Measurements from ENCODE around the gene PRXL2B.

DNA sequence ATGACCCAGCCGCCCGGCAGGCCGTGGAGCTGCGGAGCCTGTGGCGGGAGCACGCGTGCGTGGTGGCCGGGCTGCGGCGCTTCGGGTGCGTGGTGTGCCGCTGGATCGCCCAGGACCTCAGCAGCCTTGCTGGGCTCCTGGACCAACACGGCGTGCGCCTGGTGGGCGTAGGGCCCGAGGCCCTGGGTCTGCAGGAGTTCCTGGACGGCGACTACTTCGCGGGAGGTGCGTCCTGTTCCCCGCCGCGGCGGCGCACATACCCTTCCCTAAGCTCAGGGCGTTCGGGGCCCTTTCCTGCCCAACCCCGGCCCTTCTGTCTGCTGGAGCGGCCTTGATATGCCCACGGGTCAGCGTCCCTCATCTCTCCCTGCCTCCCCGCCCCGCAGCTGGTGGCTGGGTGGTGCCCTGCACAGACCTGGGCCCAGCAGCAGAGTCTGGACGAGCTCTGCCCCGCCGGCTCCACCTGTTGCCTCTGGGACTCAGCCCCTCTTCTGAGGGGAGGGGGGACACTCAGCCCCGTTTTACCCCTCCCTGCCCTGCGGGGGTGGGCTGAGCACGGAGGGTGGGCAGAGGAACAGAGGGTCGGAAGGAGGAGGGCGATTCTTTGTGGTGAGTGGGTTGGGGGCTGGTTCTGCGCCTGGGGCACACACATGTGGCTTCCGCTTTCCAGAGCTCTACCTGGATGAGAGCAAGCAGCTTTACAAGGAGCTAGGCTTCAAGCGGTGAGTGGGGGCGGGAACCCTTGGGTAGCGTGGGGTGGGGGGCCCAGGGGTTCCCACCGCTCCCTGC, 688 bp downstream of the PRXL2B start:
- TF ChIP-seq, protein P1, sequence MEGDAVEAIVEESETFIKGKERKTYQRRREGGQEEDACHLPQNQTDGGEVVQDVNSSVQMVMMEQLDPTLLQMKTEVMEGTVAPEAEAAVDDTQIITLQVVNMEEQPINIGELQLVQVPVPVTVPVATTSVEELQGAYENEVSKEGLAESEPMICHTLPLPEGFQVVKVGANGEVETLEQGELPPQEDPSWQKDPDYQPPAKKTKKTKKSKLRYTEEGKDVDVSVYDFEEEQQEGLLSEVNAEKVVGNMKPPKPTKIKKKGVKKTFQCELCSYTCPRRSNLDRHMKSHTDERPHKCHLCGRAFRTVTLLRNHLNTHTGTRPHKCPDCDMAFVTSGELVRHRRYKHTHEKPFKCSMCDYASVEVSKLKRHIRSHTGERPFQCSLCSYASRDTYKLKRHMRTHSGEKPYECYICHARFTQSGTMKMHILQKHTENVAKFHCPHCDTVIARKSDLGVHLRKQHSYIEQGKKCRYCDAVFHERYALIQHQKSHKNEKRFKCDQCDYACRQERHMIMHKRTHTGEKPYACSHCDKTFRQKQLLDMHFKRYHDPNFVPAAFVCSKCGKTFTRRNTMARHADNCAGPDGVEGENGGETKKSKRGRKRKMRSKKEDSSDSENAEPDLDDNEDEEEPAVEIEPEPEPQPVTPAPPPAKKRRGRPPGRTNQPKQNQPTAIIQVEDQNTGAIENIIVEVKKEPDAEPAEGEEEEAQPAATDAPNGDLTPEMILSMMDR (IDR thresholded peaks at IDR 0.05): no peak
- TF ChIP-seq POLR2A (IDR thresholded peaks at IDR 0.05): no peak
